HepG2 (cell line): Measurements from ENCODE around the gene POLR3E. TPM values are rescaled to one million over a fixed set of nuclear protein-coding genes. Genes with fewer than 3 reads are reported as not detected.

Experiments used
- ATF7 ChIP-seq, 2 experiments: fragments of 450-650 bp in 1 of 2; sonication (generic) in 1 of 2; formaldehyde crosslinking in 1 of 2; IDR thresholded peaks; 2 replicates each; pipeline versions ENCODE4 v1.4.0 to v1.6.1; 2016 to 2020; ENCODE audit warnings: antibody characterized with exemption in 1 of 2, mild to moderate bottlenecking in 1 of 2, missing genetic modification reagents in 1 of 2
- ATRX ChIP-seq: sonication (generic); formaldehyde crosslinking; IDR thresholded peaks from 2 replicates; pipeline ENCODE4 v1.4.0; 2020; ENCODE audit warnings: missing genetic modification reagents, borderline replicate concordance
- FOXA1 ChIP-seq, 2 experiments: fragments of 450-650 bp in 1 of 2; sonication (generic) in 1 of 2; formaldehyde crosslinking in 1 of 2; IDR thresholded peaks; 2 replicates each; pipeline versions ENCODE4 v1.4.0 to v1.6.1; 2016 to 2020; ENCODE audit warnings: missing genetic modification reagents in 1 of 2
- KLF9 ChIP-seq: IDR thresholded peaks from 2 replicates; pipeline ENCODE4 v1.6.1; 2016; ENCODE audit warnings: low read depth
- MYC ChIP-seq: sonication (generic); formaldehyde crosslinking; IDR thresholded peaks from 2 replicates; pipeline ENCODE4 v1.9.0; 2021; ENCODE audit warnings: missing genetic modification reagents, borderline replicate concordance
- MYPOP ChIP-seq: sonication (generic); formaldehyde crosslinking; IDR thresholded peaks from 2 replicates; pipeline ENCODE4 v1.8.1; 2023; ENCODE audit warnings: mild to moderate bottlenecking, moderate library complexity, missing genetic modification reagents
- NFKBIZ ChIP-seq: IDR thresholded peaks from 2 replicates; pipeline ENCODE4 v1.6.1; 2018; ENCODE audit warnings: missing genetic modification reagents, missing compliant biosample characterization
- NR0B2 ChIP-seq: sonication (generic); formaldehyde crosslinking; IDR thresholded peaks from 2 replicates; pipeline ENCODE4 v1.4.0; 2020; ENCODE audit warnings: mild to moderate bottlenecking, missing genetic modification reagents
- PLSCR1 ChIP-seq: sonication (generic); formaldehyde crosslinking; IDR thresholded peaks from 2 replicates; pipeline ENCODE4 v1.5.0; 2020; ENCODE audit warnings: missing genetic modification reagents, mild to moderate bottlenecking, borderline replicate concordance
- REL ChIP-seq: sonication (generic); formaldehyde crosslinking; conservative IDR thresholded peaks from 2 replicates; pipeline ENCODE4 v1.8.0; 2022; ENCODE audit warnings: mild to moderate bottlenecking, missing genetic modification reagents, moderate library complexity
- YY1 ChIP-seq: IDR thresholded peaks from 2 replicates; pipeline ENCODE4 v1.6.1; 2011; ENCODE audit warnings: low read length, low read depth, moderate library complexity, mild to moderate bottlenecking; ENCODE audit not compliant: insufficient read depth, insufficient replicate concordance
- ZMAT5 ChIP-seq: sonication (generic); formaldehyde crosslinking; IDR thresholded peaks from 2 replicates; pipeline ENCODE4 v1.5.0; 2020; ENCODE audit warnings: mild to moderate bottlenecking, low read depth, missing genetic modification reagents, borderline replicate concordance
- ZMYM4 ChIP-seq: sonication (generic); formaldehyde crosslinking; IDR thresholded peaks from 2 replicates; pipeline ENCODE4 v1.8.1; 2023; ENCODE audit warnings: mild to moderate bottlenecking, missing genetic modification reagents
- ZNF577 ChIP-seq: sonication (generic); formaldehyde crosslinking; IDR thresholded peaks from 2 replicates; pipeline ENCODE4 v1.4.0; 2020; ENCODE audit warnings: mild to moderate bottlenecking, low read depth, missing genetic modification reagents, borderline replicate concordance
- ZNF607 ChIP-seq: sonication (generic); formaldehyde crosslinking; IDR thresholded peaks from 2 replicates; pipeline ENCODE4 v1.5.1; 2020; ENCODE audit warnings: missing genetic modification reagents, mild to moderate bottlenecking, borderline replicate concordance
- ZNF670 ChIP-seq: sonication (generic); formaldehyde crosslinking; IDR thresholded peaks from 2 replicates; pipeline ENCODE4 v1.8.0; 2022; ENCODE audit warnings: mild to moderate bottlenecking, missing genetic modification reagents, borderline replicate concordance
- ZNF746 ChIP-seq: sonication (generic); formaldehyde crosslinking; IDR thresholded peaks from 2 replicates; pipeline ENCODE4 v1.8.0; 2022; ENCODE audit warnings: mild to moderate bottlenecking, missing genetic modification reagents
- ZSCAN12 ChIP-seq: sonication (generic); formaldehyde crosslinking; IDR thresholded peaks from 2 replicates; pipeline ENCODE4 v1.9.0; 2021; ENCODE audit warnings: mild to moderate bottlenecking, missing genetic modification reagents
- polyA plus RNA-seq, 8 experiments: library from polyadenylated mRNA; depleted of rRNA in 3 of 8; stranded (reverse) in 7 of 8; unstranded in 1 of 8; fragments of >200 nt; fragmentation: Illumina TruSeq in 4 of 8; extraction: Trizol in 4 of 8; gene quantifications; 2 replicates each; pipeline versions ENCODE4 v1.2.1 to v1.2.3, GENCODE V29; 2011 to 2016; ENCODE audit warnings: low read depth in 4 of 8, missing spikeins in 1 of 8, mixed read lengths in 1 of 8; ENCODE audit not compliant: insufficient read depth in 1 of 8
- total RNA-seq, 5 experiments: library from RNA; depleted of rRNA; stranded (reverse); fragments of >200 nt; fragmentation: Illumina TruSeq; extraction: Trizol; gene quantifications; 2 replicates each; pipeline ENCODE4 v1.2.3, GENCODE V29; 2016; ENCODE audit warnings: low read depth in 1 of 5

Gene POLR3E
- total and polyA plus RNA-seq, 2 of the 13 experiments (the other 11 are each of a cell fraction or from before 2014, with no cell fraction given) = 135 to 262 TPM

- TF ChIP-seq ATF7 (IDR thresholded peaks at IDR 0.05) = no peak
- TF ChIP-seq ATF7 (CRISPR knock-in tag; IDR thresholded peaks at IDR 0.05) = peak; percentile 88
- TF ChIP-seq ZNF607 (CRISPR knock-in tag) = peak; percentile 90; the same call in 1 of the 2 replicates
- TF ChIP-seq KLF9 (CRISPR knock-in tag) = peak; percentile 98; the same call in 1 of the 2 replicates
- TF ChIP-seq ZNF577 (CRISPR knock-in tag) = peak; percentile 92
- peak; percentile 97 for TF ChIP-seq NR0B2 (CRISPR knock-in tag)
- no peak; the same call in 1 of the 2 replicates for TF ChIP-seq PLSCR1 (CRISPR knock-in tag)
- TF ChIP-seq ZSCAN12 (CRISPR knock-in tag) = no peak
- TF ChIP-seq MYC = peak; percentile 99
- no peak for TF ChIP-seq FOXA1 (IDR thresholded peaks at IDR 0.05)
- TF ChIP-seq FOXA1 (CRISPR knock-in tag; IDR thresholded peaks at IDR 0.05) = peak; percentile 43
- TF ChIP-seq MYPOP = peak; percentile 99
- no peak for TF ChIP-seq ATRX (CRISPR knock-in tag)
- TF ChIP-seq ZNF670 (CRISPR knock-in tag) = peak; percentile 99
- TF ChIP-seq YY1 = peak; percentile 99
- TF ChIP-seq ZMAT5 (CRISPR knock-in tag) = no peak
- TF ChIP-seq ZMYM4 = peak; percentile 98
- peak; percentile 93 for TF ChIP-seq ZNF746 (CRISPR knock-in tag)
- peak; percentile 98 for TF ChIP-seq REL (CRISPR knock-in tag)
- no peak; the same call in none of the 2 replicates for TF ChIP-seq NFKBIZ (CRISPR knock-in tag)
These were observed at the start of gene POLR3E (continued) for GRCh38 chr16:22297114-22297870.
